Ammon's horn (tissue), 1 donor: ENCODE data around the gene ELOVL1.
"Not testable (repeated sequence)": the region's sequence is repeated elsewhere in the genome, so short reads cannot be mapped to it uniquely, and the experiment has no call there.

ENCODE experiments used
- DNase-seq: peaks from one replicate; pipeline ENCODE4 v3.0.0-alpha.2; 2016; ENCODE audit warnings: low spot score

Gene ELOVL1

GRCh38 chr1:43367904-43368645 lies at the start of gene ELOVL1:
Gene ELOVL1, minus strand, starts transcription at chr1:43368011. Its CDS starts 2,402 bp downstream, at chr1:43365609.
- peak; percentile 91 for DNase-seq

GRCh38 chr1:43415901-43416300 lies 48.1 kb upstream of the ELOVL1 start:
- no peak for DNase-seq

GRCh38 chr1:43414634-43415223 lies 46.9 kb upstream of the ELOVL1 start:
- peak; percentile 39 for DNase-seq

GRCh38 chr1:43413426-43413825 lies 45.6 kb upstream of the ELOVL1 start:
- not testable (repeated sequence) for DNase-seq

GRCh38 chr1:43410571-43410970 lies 42.8 kb upstream of the ELOVL1 start:
- no peak for DNase-seq

GRCh38 chr1:43405876-43406234 lies 38.0 kb upstream of the ELOVL1 start:
- no peak for DNase-seq

- no peak for DNase-seq
Measured at GRCh38 chr1:43405219-43405875, 37.5 kb upstream of the ELOVL1 start.

- DNase-seq = no peak
Measured at GRCh38 chr1:43404353-43404752, 36.5 kb upstream of the ELOVL1 start.

GRCh38 chr1:43402089-43402865 lies 34.5 kb upstream of the ELOVL1 start:
- DNase-seq = no peak

- not testable (repeated sequence) for DNase-seq
Measured at GRCh38 chr1:43400441-43400840, 32.6 kb upstream of the ELOVL1 start.

GRCh38 chr1:43398227-43398626 lies 30.4 kb upstream of the ELOVL1 start:
- DNase-seq = no peak

- no peak for DNase-seq
Measured at GRCh38 chr1:43396059-43396458, 28.2 kb upstream of the ELOVL1 start.

- no peak for DNase-seq
Measured at GRCh38 chr1:43395523-43395922, 27.7 kb upstream of the ELOVL1 start.

- no peak for DNase-seq
Measured at GRCh38 chr1:43392702-43393101, 24.9 kb upstream of the ELOVL1 start.

GRCh38 chr1:43389326-43390313 lies 21.8 kb upstream of the ELOVL1 start, which contains the start of the genes MED8 and SZT2:
Gene MED8, minus strand, starts transcription at chr1:43389800. Its CDS starts 36 bp downstream, at chr1:43389764.
Gene SZT2, plus strand, starts transcription at chr1:43389899. Its CDS starts 70 bp downstream, at chr1:43389969.
- peak; percentile 94 for DNase-seq

- DNase-seq = no peak
Measured at GRCh38 chr1:43388613-43389012, 20.8 kb upstream of the ELOVL1 start.

GRCh38 chr1:43387976-43388599 lies 20.3 kb upstream of the ELOVL1 start:
- no peak for DNase-seq

- DNase-seq = no peak
Measured at GRCh38 chr1:43386676-43387075, 18.9 kb upstream of the ELOVL1 start.

- peak; percentile 75 for DNase-seq
Measured at GRCh38 chr1:43383449-43383848, 15.6 kb upstream of the ELOVL1 start.

- peak; percentile 94 for DNase-seq
Measured at GRCh38 chr1:43382027-43382779, 14.4 kb upstream of the ELOVL1 start.
